Neutrophil (primary cell): Measurements from ENCODE around the gene CRTAC1.

Source experiments
- H3K27ac ChIP-seq: fragments of 200-600 bp; sonication (generic); 2 replicates; pipeline ENCODE4 v1.5.1; 2016; ENCODE audit warnings: mild to moderate bottlenecking, moderate library complexity
- H3K27me3 ChIP-seq: fragments of 200-600 bp; sonication (generic); 2 replicates; pipeline ENCODE4 v1.6.0; 2016; ENCODE audit warnings: mild to moderate bottlenecking
- H3K36me3 ChIP-seq: fragments of 200-600 bp; sonication (generic); 2 replicates; pipeline ENCODE4 v1.5.1; 2017
- H3K4me1 ChIP-seq, 2 experiments: fragments of 200-600 bp in 1 of 2; sonication (generic) in 1 of 2; 1 replicate in 1 of 2; 2 replicates in 1 of 2; pipeline versions ENCODE4 v1.5.1 to v1.6.1; 2013 to 2016; ENCODE audit warnings: low read depth in 1 of 2, low read length in 1 of 2, mild to moderate bottlenecking in 1 of 2, moderate library complexity in 1 of 2; ENCODE audit not compliant: control insufficient read depth in 1 of 2, insufficient read depth in 1 of 2
- H3K4me3 ChIP-seq, 2 experiments: fragments of 200-600 bp in 1 of 2; sonication (generic) in 1 of 2; 1 replicate in 1 of 2; 2 replicates in 1 of 2; pipeline ENCODE4 v1.5.1; 2013 to 2016; ENCODE audit warnings: low read depth in 1 of 2, low read length in 1 of 2, mild to moderate bottlenecking in 1 of 2, moderate library complexity in 1 of 2
- H3K9me3 ChIP-seq: fragments of 200-600 bp; sonication (generic); 2 replicates; pipeline ENCODE4 v1.5.1; 2016
- TF ChIP-seq, protein P1 (sequence below): fragments of 200-600 bp; sonication (generic); IDR thresholded peaks from 2 replicates; pipeline ENCODE4 v1.5.1; 2016; ENCODE audit warnings: antibody characterized with exemption

CRTAC1 gene

DNA sequence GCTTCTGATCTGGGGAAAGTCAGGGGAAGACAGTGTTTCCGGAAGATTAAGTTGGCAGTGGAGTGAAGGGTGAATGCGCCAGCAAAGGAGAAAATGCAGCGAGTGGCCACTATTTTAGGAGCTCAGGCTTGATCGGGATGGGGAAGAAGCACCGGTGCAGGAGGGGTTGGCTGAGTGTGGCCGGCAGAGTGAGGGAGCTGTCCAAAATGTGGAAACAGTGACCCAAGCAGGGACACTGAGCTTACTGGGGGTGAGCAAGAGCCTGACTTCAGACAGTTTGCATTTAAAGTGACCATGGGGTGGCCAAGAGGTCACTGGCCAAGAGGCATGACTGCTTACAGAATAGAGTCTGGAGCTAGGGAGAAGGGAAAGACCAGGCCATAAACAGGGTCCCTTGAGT lies 101.5 kb downstream of the CRTAC1 start:
- Histone ChIP-seq H3K9me3 (no peaks in the 10 kb centered on the region), H3K27ac (no peak overlapping the region), H3K36me3 (no peaks in the 10 kb centered on the region), H3K4me3 (no peak overlapping the region), H3K27me3 (peaks cover 52% of the 10 kb centered on the region), H3K4me1 (no peaks in the 10 kb centered on the region)
- TF ChIP-seq, protein P1, sequence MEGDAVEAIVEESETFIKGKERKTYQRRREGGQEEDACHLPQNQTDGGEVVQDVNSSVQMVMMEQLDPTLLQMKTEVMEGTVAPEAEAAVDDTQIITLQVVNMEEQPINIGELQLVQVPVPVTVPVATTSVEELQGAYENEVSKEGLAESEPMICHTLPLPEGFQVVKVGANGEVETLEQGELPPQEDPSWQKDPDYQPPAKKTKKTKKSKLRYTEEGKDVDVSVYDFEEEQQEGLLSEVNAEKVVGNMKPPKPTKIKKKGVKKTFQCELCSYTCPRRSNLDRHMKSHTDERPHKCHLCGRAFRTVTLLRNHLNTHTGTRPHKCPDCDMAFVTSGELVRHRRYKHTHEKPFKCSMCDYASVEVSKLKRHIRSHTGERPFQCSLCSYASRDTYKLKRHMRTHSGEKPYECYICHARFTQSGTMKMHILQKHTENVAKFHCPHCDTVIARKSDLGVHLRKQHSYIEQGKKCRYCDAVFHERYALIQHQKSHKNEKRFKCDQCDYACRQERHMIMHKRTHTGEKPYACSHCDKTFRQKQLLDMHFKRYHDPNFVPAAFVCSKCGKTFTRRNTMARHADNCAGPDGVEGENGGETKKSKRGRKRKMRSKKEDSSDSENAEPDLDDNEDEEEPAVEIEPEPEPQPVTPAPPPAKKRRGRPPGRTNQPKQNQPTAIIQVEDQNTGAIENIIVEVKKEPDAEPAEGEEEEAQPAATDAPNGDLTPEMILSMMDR = no peak

DNA sequence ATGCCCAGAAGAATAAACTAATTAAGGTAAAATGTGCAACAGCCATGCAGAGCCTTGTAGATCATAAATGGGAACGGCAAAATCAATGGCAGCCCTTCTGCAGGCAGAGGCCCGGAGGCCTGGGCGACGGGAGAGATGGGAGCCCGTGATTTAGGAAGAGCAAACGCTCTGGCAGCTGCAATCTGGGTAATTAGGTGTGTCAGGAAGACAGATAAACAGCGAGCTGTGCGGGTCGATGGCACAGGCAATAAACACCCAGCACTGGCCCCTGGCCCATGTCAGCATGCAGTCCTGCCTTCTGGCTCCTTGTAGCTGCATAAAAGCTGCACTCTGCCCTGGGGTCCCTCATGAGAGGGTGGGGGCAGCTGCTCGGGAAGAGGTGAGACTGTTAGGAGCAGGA lies 102.8 kb downstream of the CRTAC1 start:
- Histone ChIP-seq H3K9me3 (no peaks in the 10 kb centered on the region), H3K4me3 (no peak overlapping the region), H3K27ac (no peak overlapping the region), H3K36me3 (no peaks in the 10 kb centered on the region), H3K4me1 (no peaks in the 10 kb centered on the region), H3K27me3 (peaks cover 56% of the 10 kb centered on the region)
- TF ChIP-seq, protein P1 = no peak

DNA sequence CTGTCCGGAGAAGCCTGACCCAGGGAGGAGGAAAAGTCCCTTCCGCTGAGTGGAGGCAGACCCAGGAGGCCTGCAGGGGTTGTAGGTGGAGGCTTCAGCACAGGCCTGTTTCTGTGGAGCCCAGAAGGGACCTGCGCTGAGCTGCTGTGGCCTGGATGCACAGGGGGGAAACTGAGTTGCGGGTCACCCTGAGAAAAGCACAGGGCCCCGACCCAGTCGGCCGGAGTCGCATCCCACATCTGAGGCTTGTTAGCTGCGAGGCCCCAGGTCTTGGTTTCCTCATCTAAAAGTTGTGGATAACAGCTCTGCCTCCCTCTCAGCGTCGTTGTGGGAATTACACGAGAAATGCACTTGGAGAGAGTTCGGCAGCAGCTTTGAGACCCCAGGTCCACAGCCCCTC lies 104.4 kb downstream of the CRTAC1 start:
- H3K4me1 ChIP-seq = no peaks in the 10 kb centered on the region
- H3K36me3 ChIP-seq = no peaks in the 10 kb centered on the region
- no peak overlapping the region for H3K4me3 ChIP-seq
- no peak overlapping the region for H3K27ac ChIP-seq
- peaks cover 46% of the 10 kb centered on the region for H3K27me3 ChIP-seq
- TF ChIP-seq, protein P1 = no peak
- H3K9me3 ChIP-seq = no peaks in the 10 kb centered on the region

DNA sequence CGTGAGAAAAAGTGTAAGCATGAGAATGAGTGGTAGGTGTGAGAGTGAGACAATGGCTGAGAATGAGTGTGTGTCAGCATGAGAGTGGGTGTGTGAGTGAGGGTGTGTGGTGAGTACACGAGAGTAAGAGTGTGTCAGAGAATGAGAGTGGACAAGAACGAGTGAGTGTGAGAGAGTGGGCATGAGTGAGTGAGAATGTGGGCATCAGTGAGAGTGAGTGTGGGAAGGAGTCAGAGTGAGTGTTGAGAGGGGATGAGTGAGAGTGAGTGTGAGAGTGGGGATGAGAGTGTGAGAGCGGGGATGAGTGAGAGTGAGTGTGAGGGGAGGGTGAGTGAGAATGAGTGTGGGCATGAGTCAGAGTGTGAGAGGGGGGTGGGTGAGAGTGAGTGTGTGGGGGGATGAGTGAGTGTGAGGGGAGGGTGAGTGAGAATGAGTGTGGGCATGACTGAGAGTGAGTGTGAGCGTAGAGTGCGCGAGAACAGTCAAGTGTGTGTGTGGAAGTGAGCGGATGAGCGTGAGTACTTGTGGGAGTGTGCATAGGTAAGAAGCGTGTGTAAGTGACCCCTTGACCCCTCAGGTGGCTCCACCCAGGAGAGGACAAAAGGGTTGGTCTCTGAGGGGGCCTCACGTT lies 105.0 kb downstream of the CRTAC1 start:
- TF ChIP-seq, protein P1 = no peak
- Histone ChIP-seq H3K4me1 (no peaks in the 10 kb centered on the region), H3K36me3 (no peaks in the 10 kb centered on the region), H3K27ac (no peak overlapping the region), H3K27me3 (peaks cover 48% of the 10 kb centered on the region), H3K9me3 (no peaks in the 10 kb centered on the region), H3K4me3 (no peak overlapping the region)

DNA sequence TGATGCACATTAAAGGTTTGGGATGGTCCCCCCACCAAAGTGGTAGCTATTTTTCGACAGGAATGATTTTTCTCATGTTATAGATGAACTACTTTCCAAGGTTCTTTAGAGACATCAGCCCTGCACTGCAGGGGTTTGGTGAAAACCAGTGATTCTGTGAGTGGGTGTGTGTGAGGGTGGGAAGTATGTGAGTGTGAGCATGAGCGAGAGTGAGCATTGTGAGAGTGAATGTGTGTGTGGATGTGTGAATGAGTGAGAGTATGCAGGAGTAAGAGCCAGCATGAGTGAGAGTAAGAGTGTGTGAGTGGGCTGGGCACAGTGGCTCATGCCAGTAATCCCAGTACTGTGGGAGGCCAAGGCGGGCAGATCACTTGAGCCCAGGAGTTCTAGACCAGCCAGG lies 105.7 kb downstream of the CRTAC1 start:
- Histone ChIP-seq H3K9me3 (no peaks in the 10 kb centered on the region), H3K27ac (no peak overlapping the region), H3K36me3 (no peaks in the 10 kb centered on the region), H3K4me3 (no peak overlapping the region), H3K4me1 (no peaks in the 10 kb centered on the region), H3K27me3 (peaks cover 47% of the 10 kb centered on the region)
- TF ChIP-seq, protein P1 = no peak
